Measurements from ENCODE around the gene PTPRR.
A peak's percentile ranks its signal among the peaks of the same experiment; 100 is the strongest.

Gene PTPRR

GRCh38 chr12:70721216-70721615 is 199.3 kb downstream of the PTPRR start:
- H3K4me3 ChIP-seq (ENCODE audit: control insufficient read depth, low read depth, low read length) = no peak overlapping the region
- no peak for DNase-seq (ENCODE audit: low read depth)
- TF ChIP-seq, protein P1, sequence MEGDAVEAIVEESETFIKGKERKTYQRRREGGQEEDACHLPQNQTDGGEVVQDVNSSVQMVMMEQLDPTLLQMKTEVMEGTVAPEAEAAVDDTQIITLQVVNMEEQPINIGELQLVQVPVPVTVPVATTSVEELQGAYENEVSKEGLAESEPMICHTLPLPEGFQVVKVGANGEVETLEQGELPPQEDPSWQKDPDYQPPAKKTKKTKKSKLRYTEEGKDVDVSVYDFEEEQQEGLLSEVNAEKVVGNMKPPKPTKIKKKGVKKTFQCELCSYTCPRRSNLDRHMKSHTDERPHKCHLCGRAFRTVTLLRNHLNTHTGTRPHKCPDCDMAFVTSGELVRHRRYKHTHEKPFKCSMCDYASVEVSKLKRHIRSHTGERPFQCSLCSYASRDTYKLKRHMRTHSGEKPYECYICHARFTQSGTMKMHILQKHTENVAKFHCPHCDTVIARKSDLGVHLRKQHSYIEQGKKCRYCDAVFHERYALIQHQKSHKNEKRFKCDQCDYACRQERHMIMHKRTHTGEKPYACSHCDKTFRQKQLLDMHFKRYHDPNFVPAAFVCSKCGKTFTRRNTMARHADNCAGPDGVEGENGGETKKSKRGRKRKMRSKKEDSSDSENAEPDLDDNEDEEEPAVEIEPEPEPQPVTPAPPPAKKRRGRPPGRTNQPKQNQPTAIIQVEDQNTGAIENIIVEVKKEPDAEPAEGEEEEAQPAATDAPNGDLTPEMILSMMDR (conservative IDR thresholded peaks at IDR 0.05; ENCODE audit: control insufficient read depth, insufficient read depth, low read depth, low read length) = no peak

- no peak overlapping the region for H3K4me3 ChIP-seq (ENCODE audit: control insufficient read depth, low read depth, low read length)
- TF ChIP-seq, protein P1 (conservative IDR thresholded peaks at IDR 0.05; ENCODE audit: control insufficient read depth, insufficient read depth, low read depth, low read length) = peak; percentile 97
- peak; percentile 31 for DNase-seq (ENCODE audit: low read depth)
Observed at GRCh38 chr12:70719672-70720420, 200.7 kb downstream of the PTPRR start.

DNA sequence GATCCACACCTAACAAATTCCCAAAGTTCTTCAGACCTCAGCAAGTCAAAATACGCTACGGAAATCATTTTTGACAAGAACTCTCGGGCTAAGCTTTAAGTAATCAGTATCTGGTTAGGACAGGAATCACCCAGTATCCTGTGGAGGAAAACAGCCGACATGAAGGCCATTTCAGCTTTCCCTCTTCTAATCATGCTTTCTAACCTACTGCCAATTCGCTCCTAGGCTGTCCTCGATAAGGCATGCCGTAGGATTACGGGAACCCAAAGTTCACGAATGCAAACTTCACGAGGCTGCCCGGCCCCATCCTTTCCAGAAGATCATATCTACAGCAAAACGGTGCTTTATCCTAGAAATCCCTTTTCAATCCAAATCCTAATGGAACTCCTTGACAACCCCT is 201.5 kb downstream of the PTPRR start:
- TF ChIP-seq, protein P1 (conservative IDR thresholded peaks at IDR 0.05; ENCODE audit: control insufficient read depth, insufficient read depth, low read depth, low read length) = no peak
- H3K4me3 ChIP-seq (ENCODE audit: control insufficient read depth, low read depth, low read length) = no peak overlapping the region
- no peak for DNase-seq (ENCODE audit: low read depth)

DNA sequence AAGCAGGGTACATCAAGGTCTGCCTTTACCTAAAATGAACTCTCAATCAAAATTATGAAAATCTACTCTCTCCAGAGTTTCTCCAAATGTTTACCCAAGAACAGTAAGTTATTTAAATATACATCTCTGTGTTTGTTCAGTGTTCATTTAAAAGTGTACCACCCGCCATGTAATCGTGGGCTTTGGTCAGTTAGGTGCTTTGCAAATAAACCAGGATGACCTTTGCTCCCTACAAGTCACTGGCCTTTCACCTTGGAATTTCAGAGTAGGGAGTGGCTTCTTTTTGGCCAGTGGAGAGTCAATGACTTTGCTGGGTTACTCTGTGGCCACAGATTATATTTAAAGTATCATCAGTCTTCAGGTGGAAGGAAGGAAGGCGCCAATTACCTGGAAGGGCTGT is 208.7 kb downstream of the PTPRR start:
- no peak overlapping the region for H3K4me3 ChIP-seq (ENCODE audit: control insufficient read depth, low read depth, low read length)
- TF ChIP-seq, protein P1 (conservative IDR thresholded peaks at IDR 0.05; ENCODE audit: control insufficient read depth, insufficient read depth, low read depth, low read length) = no peak
- DNase-seq (ENCODE audit: low read depth) = no peak

- TF ChIP-seq, protein P1 (conservative IDR thresholded peaks at IDR 0.05; ENCODE audit: control insufficient read depth, insufficient read depth, low read depth, low read length) = no peak
- DNase-seq (ENCODE audit: low read depth) = no peak
Observed at GRCh38 chr12:70709022-70709421, 211.5 kb downstream of the PTPRR start.

DNA sequence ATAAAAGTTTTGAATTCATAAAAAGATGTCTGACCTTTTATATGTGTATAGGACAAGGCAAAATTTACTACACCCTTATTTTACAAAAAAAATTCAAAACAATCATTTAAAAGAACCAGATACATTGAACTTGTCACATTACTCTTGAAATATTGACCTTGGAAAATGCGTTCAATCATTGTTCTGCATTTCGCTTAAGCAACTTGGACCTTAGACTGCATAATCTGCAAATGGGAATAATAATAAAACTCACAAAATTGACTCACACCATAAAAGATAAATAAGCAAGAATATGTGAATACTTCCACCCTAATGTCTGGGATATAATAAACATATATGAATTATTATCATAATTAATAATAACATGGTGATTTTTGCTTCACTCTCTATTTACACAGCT is 213.9 kb downstream of the PTPRR start:
- TF ChIP-seq, protein P1 (conservative IDR thresholded peaks at IDR 0.05; ENCODE audit: control insufficient read depth, insufficient read depth, low read depth, low read length) = no peak
- no peak overlapping the region for H3K4me3 ChIP-seq (ENCODE audit: control insufficient read depth, low read depth, low read length)
- DNase-seq (ENCODE audit: low read depth) = no peak

More at GRCh38 chr12:70709022-70709421, 211.5 kb downstream of the PTPRR start:
- no peak overlapping the region for H3K4me3 ChIP-seq (ENCODE audit: control insufficient read depth, low read depth, low read length)

Measured in fibroblast of mammary gland (primary cell).